D341Med (cell line): Measurements from ENCODE around the gene DVL1.

Experiments
- DNase-seq: peaks from one replicate; pipeline ENCODE4 v3.0.0; 2012; ENCODE audit warnings: low spot score

Gene DVL1

DNA sequence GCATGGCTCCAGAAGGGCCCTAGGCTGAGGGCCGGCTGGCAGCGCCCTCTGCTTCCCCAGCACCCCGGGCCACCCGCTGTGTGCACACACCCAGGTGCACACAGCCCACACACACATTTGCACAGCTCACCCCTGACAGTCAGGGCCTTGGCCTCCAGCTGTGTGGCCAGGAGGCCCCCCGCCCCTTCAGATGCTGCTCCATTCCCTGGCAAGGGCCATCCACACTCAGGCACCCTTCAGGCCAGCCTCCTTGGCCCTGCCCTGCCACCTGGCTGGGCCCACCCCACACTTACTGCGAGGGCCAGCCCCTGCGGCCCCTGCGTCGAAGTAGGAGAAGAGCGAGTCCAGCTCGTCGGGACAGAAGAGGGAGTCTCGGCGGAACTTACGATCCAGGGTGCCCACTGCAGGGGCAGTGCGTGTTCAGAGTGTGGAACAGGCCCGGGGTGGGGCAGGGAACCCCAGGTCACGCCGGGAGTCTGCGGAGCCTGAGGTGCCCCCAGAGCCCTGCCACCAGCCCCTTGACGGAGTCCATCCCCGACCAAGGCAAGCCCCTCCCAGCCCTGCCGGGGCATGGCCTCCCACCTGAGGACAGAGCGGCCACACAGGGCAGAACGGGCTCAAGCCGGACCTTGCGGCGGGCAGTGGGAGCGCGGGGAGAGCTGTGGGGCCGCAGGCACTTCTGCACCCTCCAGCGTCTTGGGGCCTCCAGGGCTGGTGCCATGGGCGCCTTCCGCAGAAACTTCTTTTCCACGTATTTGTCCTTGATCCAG is 53.9 kb downstream of the DVL1 start:
- no peak for DNase-seq

DNA sequence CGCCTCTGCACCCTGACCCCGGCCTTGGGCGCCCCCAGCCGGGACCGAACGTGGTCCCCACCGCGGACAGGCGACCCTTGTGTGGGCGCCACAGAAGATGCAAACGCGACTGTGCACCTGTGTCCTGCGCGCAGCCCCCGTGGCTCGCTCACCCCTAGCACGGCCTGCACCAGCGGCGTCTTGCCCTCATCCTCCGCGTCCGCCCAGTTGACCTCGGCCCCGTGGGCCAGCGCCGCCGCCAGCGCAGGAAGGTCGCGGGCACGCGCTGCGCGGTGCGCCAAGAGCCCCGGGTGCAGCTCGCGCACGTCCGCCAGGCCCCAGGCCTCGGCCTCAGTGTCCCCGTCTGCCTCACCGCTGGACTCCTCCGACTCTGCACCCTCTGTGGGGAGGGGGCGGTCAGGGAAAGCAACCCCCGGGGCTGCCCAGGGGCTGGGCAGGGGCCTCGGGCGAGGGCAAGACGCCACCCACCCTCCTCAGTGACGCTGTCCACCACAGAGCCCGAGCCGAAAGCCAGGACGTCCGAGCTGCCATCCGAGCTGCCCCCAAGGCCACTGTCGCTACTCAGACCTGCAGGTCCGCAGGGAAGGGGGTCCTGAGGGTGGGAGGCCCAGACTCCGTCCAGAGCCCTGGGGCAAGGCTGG is 54.8 kb downstream of the DVL1 start:
- DNase-seq, result no peak

DNA sequence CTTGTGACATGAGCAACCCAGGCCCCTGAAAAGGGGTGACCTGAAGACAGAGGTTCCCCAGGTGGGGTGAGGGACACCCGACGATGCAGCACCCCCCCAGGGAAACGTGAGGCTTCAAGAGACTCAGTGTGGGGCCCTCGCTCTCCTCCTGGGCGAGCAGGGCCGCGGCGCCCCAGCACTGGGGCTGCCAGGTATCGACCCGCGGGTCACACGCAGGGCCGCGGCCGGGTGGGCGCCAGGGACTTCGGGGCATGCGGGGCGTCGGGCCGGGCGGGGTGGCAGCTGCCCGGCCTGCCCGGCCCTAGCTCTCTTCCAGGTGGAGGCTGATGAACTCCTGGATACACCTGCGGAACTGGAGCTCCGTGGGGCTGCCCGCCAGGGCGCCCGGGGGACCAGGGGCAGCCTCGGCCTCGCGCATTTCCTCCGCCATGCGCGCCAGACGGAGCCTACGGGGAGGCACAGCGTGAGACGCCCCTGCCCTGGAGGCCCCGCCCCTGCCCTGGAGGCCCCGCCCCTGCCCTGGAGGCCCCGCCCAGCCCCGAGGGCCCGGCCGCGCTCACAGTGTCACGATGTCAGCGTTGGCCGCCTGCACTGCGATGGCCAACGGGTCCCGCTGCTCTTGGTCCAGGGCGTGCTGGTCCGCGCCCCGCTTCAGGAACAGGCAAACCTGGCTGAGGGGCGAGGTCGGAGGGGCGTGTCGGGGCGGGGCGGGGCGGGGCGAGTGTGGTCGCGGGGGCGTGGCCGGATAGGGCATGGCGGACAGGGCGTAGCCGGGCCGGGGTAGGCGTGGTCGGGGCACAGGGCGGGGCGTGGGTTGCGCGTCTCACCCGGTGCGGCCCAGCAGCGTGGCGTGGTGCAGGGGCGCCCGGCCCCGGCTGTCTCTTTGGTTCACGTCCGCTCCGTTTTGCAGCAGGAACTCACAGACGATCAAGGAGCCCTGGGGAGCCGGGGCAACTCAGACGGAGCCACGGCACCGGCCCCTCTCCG is 55.7 kb downstream of the DVL1 start:
- DNase-seq, result no peak

DNA sequence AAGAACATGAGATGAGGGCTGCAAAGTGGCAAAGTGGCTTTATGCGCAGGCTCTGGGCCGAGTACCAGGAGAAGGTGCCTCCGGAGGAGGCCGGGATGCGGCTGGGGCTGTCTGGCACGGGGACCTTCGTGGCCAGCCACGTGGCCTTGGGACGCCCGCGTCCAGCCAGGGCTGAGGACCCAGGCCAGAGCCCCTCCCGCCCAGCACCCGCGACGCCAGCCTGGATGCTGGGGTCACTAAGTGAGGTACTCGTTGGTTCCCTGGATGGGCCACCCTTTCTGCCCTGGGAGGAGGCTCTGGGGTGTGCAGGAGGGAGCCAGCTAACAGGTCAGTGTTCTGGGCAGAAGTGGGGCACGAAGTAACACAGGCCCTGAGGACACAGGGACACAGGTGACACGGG is 56.4 kb downstream of the DVL1 start:
- DNase-seq, result no peak

DNA sequence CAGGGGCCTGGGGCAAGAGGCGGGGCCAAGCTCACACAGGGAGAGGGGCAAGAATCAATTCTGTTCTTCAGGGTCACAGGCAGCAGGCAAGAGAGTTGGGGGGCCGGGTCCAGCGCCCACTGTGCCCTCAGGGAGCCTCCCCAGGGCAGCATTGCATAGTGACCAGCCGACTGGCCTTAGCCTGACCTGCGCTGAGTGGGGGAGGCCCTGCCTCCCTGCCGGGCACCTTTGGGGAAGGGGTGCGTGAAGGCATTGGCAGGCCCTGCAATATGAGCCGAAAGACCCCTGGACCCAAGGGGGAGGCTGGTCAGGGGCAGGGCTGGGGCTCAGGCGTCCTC is 56.8 kb downstream of the DVL1 start:
- no peak for DNase-seq

DNA sequence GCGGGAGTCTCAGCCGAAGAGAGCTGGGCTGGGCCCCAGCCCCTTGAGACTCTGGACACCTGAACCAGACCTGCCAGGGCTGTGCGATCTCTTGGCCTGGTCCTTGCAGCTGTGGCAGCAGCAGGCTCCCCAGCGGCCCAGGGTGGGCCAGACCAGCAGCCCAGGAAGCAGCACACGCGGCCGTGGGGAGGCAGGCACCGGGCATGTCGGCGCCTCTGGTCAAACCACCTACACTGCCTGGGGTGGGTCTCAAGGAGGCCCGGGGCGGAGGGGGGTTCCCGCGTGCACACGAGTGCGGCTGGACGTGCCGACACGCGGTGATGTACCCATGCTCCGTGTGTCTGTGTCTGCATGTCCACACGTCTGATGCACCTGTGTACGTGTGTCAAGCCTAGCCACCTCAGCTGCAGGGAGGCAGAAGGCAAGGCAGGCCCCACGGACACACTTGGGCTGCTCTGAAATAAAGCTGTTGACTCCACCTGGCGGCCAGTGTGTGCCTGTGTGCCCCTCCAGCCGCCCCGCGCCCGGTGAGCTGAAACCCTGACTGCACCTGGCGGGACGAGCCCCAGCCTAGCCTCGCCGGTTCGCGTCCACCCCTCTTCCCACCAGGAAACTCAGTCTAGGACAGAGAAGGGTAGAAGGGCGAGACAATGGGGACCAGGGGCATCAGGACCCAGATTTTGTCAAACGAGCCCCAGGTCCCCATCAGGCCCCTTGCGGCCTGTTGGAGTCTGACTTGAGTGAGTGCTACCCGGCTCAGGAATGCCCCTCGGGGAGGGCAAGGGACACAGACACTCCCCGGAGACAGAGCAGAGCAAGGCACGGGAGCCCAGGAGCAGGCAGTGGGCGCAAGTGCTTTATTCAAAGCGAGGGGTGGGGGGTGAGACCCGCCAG is 57.4 kb downstream of the DVL1 start:
- DNase-seq, result peak; percentile 83

DNA sequence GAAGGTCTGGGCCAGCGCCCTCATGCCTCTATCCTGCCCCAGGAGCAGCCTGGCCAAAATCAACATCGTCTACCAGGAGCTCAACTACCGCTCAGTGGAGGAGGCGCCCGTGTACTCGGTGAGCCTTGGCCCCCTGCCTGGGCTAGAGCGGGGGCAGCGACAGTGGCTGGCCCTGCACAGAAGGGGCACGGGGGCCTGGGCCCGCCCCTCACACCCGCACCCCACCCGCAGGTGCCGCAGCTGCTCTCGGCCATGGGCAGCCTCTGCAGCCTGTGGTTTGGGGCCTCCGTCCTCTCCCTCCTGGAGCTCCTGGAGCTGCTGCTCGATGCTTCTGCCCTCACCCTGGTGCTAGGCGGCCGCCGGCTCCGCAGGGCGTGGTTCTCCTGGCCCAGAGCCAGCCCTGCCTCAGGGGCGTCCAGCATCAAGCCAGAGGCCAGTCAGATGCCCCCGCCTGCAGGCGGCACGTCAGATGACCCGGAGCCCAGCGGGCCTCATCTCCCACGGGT is 58.1 kb downstream of the DVL1 start:
- no peak for DNase-seq

DNA sequence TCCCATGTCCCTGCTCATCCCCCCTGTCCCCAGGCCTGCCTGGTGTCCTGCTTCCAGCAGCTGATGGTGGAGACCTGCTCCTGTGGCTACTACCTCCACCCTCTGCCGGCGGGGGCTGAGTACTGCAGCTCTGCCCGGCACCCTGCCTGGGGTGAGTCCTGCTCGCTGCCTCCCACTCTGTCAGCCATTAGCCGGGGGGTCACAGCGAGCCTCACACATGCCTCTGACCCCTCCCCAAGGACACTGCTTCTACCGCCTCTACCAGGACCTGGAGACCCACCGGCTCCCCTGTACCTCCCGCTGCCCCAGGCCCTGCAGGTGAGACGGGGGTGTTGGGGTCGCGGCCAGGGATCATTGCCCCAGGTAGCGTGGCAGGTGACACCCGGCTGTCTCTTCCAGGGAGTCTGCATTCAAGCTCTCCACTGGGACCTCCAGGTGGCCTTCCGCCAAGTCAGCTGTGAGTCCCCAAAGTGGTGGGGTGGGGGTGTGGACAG is 58.9 kb downstream of the DVL1 start:
- peak; percentile 86 for DNase-seq

DNA sequence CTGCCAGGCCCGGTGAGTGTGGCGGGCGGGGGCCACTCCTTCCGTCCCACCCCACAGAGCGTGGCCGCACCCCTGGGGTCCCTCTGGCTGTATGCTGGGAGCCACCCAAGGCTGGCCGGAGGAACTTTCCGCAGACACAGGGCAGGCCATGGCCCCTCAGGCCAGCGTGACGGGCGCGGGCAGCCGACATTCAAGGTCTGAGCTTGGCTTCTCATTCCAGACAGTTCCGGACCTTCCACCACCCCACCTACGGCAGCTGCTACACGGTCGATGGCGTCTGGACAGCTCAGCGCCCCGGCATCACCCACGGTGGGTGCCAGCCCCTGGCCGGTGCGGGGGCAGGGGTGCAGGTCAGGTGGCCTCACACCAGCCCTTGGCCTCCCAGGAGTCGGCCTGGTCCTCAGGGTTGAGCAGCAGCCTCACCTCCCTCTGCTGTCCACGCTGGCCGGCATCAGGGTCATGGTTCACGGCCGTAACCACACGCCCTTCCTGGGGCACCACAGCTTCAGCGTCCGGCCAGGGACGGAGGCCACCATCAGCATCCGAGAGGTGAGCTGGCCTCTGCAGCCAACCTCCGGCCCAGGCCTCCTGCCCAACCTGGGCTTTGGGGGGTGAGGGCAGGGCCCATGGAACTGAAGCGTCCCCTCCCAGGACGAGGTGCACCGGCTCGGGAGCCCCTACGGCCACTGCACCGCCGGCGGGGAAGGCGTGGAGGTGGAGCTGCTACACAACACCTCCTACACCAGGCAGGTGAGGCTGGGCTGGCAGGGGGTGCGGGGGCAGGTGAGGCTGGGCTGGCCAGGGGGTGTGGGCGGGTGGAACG is 61.7 kb downstream of the DVL1 start:
- DNase-seq, result no peak

DNA sequence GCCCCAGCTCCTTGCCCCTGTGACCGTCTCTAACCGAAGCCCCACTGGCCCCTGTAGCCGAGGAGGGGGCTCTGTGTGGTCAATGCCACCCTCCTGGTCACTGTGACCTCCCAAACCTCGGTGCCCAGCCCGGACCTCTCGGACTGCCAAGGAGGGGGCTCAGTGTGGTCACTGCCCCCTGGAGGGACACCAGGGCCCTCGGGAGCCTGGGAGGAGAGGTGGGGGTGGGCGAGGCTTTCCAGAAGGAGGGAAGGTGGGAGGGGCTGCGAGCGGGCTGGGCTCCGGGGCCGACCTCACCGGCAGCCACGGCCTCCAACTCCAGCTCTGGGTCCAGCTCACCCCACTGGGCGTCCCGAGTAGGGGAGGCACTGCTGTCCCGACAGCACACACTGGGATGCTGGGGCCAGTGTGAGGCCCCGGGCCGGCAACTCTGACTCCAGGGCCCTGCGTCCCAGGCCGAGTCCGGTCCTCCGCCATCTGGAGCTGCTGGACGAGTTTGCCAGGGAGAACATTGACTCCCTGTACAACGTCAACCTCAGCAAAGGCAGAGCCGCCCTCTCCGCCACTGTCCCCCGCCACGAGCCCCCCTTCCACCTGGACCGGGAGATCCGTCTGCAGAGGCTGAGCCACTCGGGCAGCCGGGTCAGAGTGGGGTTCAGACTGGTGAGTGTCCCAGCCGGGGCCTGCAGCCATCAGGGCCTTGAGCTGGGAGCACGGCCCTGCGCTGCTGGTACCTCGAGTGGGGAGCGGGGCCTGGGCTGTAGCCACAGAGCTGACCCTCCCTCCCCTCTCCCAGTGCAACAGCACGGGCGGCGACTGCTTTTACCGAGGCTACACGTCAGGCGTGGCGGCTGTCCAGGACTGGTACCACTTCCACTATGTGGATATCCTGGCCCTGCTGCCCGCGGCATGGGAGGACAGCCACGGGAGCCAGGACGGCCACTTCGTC is 62.6 kb downstream of the DVL1 start:
- no peak for DNase-seq

DNA sequence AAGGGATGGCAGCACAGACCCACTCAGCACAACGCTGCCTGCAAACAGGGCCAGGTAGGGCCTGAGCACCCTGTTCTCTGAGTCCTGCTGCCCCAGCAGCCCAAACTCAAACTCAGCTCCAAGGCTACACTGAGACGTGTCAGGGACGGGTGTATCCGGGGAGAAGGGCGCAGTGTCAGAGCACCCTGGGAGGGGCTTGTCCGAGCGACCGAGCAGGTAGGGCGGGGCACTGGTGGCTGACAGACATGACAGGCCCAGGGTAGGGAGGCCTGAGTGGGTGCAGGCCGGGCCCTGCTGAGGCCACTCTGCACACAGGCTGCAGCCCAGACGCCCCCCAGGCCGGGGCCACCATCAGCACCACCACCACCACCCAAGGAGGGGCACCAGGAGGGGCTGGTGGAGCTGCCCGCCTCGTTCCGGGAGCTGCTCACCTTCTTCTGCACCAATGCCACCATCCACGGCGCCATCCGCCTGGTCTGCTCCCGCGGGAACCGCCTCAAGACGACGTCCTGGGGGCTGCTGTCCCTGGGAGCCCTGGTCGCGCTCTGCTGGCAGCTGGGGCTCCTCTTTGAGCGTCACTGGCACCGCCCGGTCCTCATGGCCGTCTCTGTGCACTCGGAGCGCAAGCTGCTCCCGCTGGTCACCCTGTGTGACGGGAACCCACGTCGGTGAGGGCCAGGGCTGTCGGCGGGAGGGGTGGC is 63.5 kb downstream of the DVL1 start:
- DNase-seq, result no peak
